Measurements from ENCODE around the gene TXLNB. TPM values are rescaled to one million over a fixed set of nuclear protein-coding genes. Genes with fewer than 3 reads are reported as not detected.

Gene TXLNB
- polyA plus RNA-seq, 1 of the 3 experiments (the other 2 are of a cell fraction) = 0.12 TPM

DNA sequence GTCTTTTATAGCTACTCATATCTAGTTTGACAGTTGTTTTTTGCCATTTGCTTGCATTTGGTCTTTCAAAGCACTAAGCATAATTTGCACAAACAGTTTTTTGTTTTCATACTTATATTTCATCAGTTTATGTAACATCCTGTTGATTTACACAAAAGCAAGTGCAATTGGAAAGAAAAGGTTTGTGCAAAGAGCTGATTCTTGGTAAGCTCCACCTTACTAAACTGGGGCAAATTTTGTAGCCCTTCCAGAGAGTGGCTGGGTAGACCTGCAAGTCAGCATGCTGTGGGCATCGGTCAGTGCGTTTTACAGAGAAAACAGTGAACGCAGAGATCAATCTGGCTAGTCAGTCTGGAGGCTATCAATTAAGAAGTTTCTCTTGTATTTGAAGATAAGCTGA, 34.5 kb downstream of the TXLNB start:
- no peak overlapping the region for H3K27ac ChIP-seq (ENCODE audit: low read depth in 2 of 2, low read length in 1 of 2)

GRCh38 chr6:139256087-139256486, 35.7 kb downstream of the TXLNB start:
- no peaks in the 10 kb centered on the region for H3F3A ChIP-seq (replicated peaks; ENCODE audit: insufficient read depth)
- peaks cover 27% of the 10 kb centered on the region; the same call in 1 of the 2 replicates for H3K27me3 ChIP-seq (ENCODE audit: insufficient read depth)
- no peaks in the 10 kb centered on the region for H4K20me1 ChIP-seq (ENCODE audit: insufficient read depth)
- no peak overlapping the region for H3K27ac ChIP-seq (ENCODE audit: low read depth in 2 of 2, low read length in 1 of 2)
- TF ChIP-seq MEF2A (IDR thresholded peaks at IDR 0.05; ENCODE audit: borderline replicate concordance, low read depth) (no peak), GATA2 (CRISPR knock-in tag; IDR thresholded peaks at IDR 0.05) (no peak), JUND (IDR thresholded peaks at IDR 0.05) (no peak), IRF3 (IDR thresholded peaks at IDR 0.05; ENCODE audit: low read depth, low read length) (no peak), EP300 (IDR thresholded peaks at IDR 0.05; ENCODE audit: borderline replicate concordance in 1 of 2, low read depth in 1 of 2, low read length in 1 of 2) (no peak), RCOR1 (IDR thresholded peaks at IDR 0.05; ENCODE audit: low read length) (no peak), TCF12 (IDR thresholded peaks at IDR 0.05) (no peak), NFIC (IDR thresholded peaks at IDR 0.05; ENCODE audit: borderline replicate concordance) (no peak), RFX5 (IDR thresholded peaks at IDR 0.05; ENCODE audit: low read length) (no peak), FOXM1 (IDR thresholded peaks at IDR 0.05; ENCODE audit: low read depth) (no peak)
- TF ChIP-seq, protein P1, sequence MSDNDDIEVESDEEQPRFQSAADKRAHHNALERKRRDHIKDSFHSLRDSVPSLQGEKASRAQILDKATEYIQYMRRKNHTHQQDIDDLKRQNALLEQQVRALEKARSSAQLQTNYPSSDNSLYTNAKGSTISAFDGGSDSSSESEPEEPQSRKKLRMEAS (IDR thresholded peaks at IDR 0.05; ENCODE audit: low read depth) = no peak
- TF ChIP-seq, protein P2, sequence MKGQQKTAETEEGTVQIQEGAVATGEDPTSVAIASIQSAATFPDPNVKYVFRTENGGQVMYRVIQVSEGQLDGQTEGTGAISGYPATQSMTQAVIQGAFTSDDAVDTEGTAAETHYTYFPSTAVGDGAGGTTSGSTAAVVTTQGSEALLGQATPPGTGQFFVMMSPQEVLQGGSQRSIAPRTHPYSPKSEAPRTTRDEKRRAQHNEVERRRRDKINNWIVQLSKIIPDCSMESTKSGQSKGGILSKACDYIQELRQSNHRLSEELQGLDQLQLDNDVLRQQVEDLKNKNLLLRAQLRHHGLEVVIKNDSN (IDR thresholded peaks at IDR 0.05; ENCODE audit: borderline replicate concordance, low read depth) = no peak
- TF ChIP-seq, protein P3, sequence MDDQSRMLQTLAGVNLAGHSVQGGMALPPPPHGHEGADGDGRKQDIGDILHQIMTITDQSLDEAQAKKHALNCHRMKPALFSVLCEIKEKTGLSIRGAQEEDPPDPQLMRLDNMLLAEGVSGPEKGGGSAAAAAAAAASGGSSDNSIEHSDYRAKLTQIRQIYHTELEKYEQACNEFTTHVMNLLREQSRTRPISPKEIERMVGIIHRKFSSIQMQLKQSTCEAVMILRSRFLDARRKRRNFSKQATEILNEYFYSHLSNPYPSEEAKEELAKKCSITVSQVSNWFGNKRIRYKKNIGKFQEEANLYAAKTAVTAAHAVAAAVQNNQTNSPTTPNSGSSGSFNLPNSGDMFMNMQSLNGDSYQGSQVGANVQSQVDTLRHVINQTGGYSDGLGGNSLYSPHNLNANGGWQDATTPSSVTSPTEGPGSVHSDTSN (IDR thresholded peaks at IDR 0.05) = no peak
- DNase-seq = no peak
- H3K9me3 ChIP-seq = no peaks in the 10 kb centered on the region
- no peak overlapping the region for H3K4me3 ChIP-seq (ENCODE audit: low read depth in 2 of 2, low read length in 1 of 2)
- H2AFZ ChIP-seq (ENCODE audit: low read depth) = no peak overlapping the region
- no peaks in the 10 kb centered on the region for H3K9me2 ChIP-seq
- H3K79me2 ChIP-seq (ENCODE audit: insufficient read depth) = no peaks in the 10 kb centered on the region
- H3K36me3 ChIP-seq (replicated peaks in 1 of 2; ENCODE audit: control insufficient read depth in 1 of 2, insufficient read depth in 2 of 2, low read length in 1 of 2) = no peaks in the 10 kb centered on the region
- 10% methylated on average over 3 of the region's 3 CpGs for WGBS (ENCODE audit: low lambda C conversion rate)
- H3K4me1 ChIP-seq (ENCODE audit: control insufficient read depth in 1 of 2, insufficient read depth in 2 of 2, low read depth in 1 of 2, low read length in 1 of 2) = no peaks in the 10 kb centered on the region
- no peak overlapping the region for H3K9ac ChIP-seq
- H3K4me2 ChIP-seq = no peak overlapping the region
- CTCF ChIA-PET = interaction anchor here (1.4 kb wide), 2 partner anchors 37 to 108 kb away, joined by 3 read pairs; no protein-coding TSS in a partner anchor
- POLR2A ChIA-PET = no interaction called here

More for the DNA sequence above, 34.5 kb downstream of the TXLNB start:
- Histone ChIP-seq H3K9me3 (no peaks in the 10 kb centered on the region), H3K4me3 (ENCODE audit: low read depth in 2 of 2, low read length in 1 of 2) (no peak overlapping the region), H3K9ac (no peak overlapping the region), H3K27me3 (ENCODE audit: insufficient read depth) (peaks cover 32% of the 10 kb centered on the region; the same call in 1 of the 2 replicates), H3F3A (replicated peaks; ENCODE audit: insufficient read depth) (no peaks in the 10 kb centered on the region), H3K79me2 (ENCODE audit: insufficient read depth) (no peaks in the 10 kb centered on the region), H2AFZ (ENCODE audit: low read depth) (no peak overlapping the region), H4K20me1 (ENCODE audit: insufficient read depth) (no peaks in the 10 kb centered on the region), H3K9me2 (no peaks in the 10 kb centered on the region), H3K36me3 (replicated peaks in 1 of 2; ENCODE audit: control insufficient read depth in 1 of 2, insufficient read depth in 2 of 2, low read length in 1 of 2) (no peaks in the 10 kb centered on the region), H3K4me2 (no peak overlapping the region), H3K4me1 (ENCODE audit: control insufficient read depth in 1 of 2, insufficient read depth in 2 of 2, low read depth in 1 of 2, low read length in 1 of 2) (no peaks in the 10 kb centered on the region)
- no peak for DNase-seq
- WGBS (ENCODE audit: low lambda C conversion rate) = 2% methylated on average over 3 of the region's 3 CpGs
- TF ChIP-seq TEAD4 (IDR thresholded peaks at IDR 0.05; ENCODE audit: borderline replicate concordance, insufficient read depth) (no peak), ZBTB33 (IDR thresholded peaks at IDR 0.05; ENCODE audit: borderline replicate concordance, low read depth) (no peak), FOXJ3 (CRISPR knock-in tag; IDR thresholded peaks at IDR 0.05) (no peak), POLR2AphosphoS5 (IDR thresholded peaks at IDR 0.05; ENCODE audit: low read depth, low read length) (no peak), TCF12 (IDR thresholded peaks at IDR 0.05) (no peak), TAF1 (IDR thresholded peaks at IDR 0.05; ENCODE audit: borderline replicate concordance, low read depth, low read length) (no peak), GATA2 (CRISPR knock-in tag; IDR thresholded peaks at IDR 0.05) (no peak), NFIC (IDR thresholded peaks at IDR 0.05; ENCODE audit: borderline replicate concordance) (no peak)
- ChIA-PET POLR2A (no interaction called here), CTCF (interaction anchor here (0.7 to 1.4 kb wide), 2 partner anchors 107 to 464 kb away, joined by 3 read pairs; no protein-coding TSS in a partner anchor)
